ENCODE results near the gene CAPG. TPM values are rescaled to one million over a fixed set of nuclear protein-coding genes. Genes with fewer than 3 reads are reported as not detected.
A peak's percentile ranks its signal among the peaks of the same experiment; 100 is the strongest.

The CAPG gene
- total and polyA plus RNA-seq, 2 experiments from 2014 or later = 249 to 346 TPM

GRCh38 chr2:85355521-85355920, 54.6 kb downstream of the CAPG start:
- in situ Hi-C loops (cut with MboI) = no loop called here
- H2AFZ ChIP-seq = peak overlapping the region; percentile 98

GRCh38 chr2:85355073-85355410, 55.1 kb downstream of the CAPG start:
- Histone ChIP-seq H3K4me3 (peak overlapping the region; percentile 96), H4K20me1 (ENCODE audit: insufficient read depth) (no peaks in the 10 kb centered on the region), H2AFZ (peak overlapping the region; percentile 98), H3K27me3 (replicated peaks; ENCODE audit: insufficient read depth) (no peaks in the 10 kb centered on the region), H3K36me3 (ENCODE audit: low read depth) (0 out of 2 replicates have a peak, but pooled peaks cover 5% of the 10 kb centered on the region), H3F3A (ENCODE audit: insufficient read depth) (no peaks in the 10 kb centered on the region), H3K9me2 (ENCODE audit: insufficient read depth) (no peaks in the 10 kb centered on the region), H3K9me3 (ENCODE audit: low read depth) (no peaks in the 10 kb centered on the region), H3K27ac (peak overlapping the region; percentile 43), H3K4me2 (ENCODE audit: unreplicated experiment) (peak overlapping the region; percentile 86), H3K79me2 (ENCODE audit: insufficient read depth) (peaks cover 61% of the 10 kb centered on the region), H3K9ac (peak overlapping the region; percentile 90), H3K4me1 (ENCODE audit: insufficient read depth) (peaks cover 24% of the 10 kb centered on the region; the same call in 1 of the 2 replicates)
- DNase-seq = peak; percentile 34
- in situ Hi-C loops (cut with MboI) = no loop called here
- WGBS, 2 experiments (ENCODE audit: low coverage in 1 of 2, low lambda C conversion rate in 2 of 2, missing lambda C conversion rate in 2 of 2) = 1 to 2% methylated on average over 10 of the region's 10 CpGs
- no peak for TF ChIP-seq EZH2phosphoT487 (IDR thresholded peaks at IDR 0.05; ENCODE audit: insufficient read depth, low read depth)
- TF ChIP-seq EZH2 (IDR thresholded peaks at IDR 0.05; ENCODE audit: insufficient read depth, poor library complexity, severe bottlenecking) = no peak

More at GRCh38 chr2:85355521-85355920, 54.6 kb downstream of the CAPG start:
- Histone ChIP-seq H3K9me3 (ENCODE audit: low read depth) (no peaks in the 10 kb centered on the region), H3K27ac (no peak overlapping the region), H3F3A (ENCODE audit: insufficient read depth) (no peaks in the 10 kb centered on the region), H3K4me2 (ENCODE audit: unreplicated experiment) (peak overlapping the region; percentile 86), H3K36me3 (ENCODE audit: low read depth) (0 out of 2 replicates have a peak, but pooled peaks cover 5% of the 10 kb centered on the region), H3K27me3 (replicated peaks; ENCODE audit: insufficient read depth) (no peaks in the 10 kb centered on the region), H4K20me1 (ENCODE audit: insufficient read depth) (no peaks in the 10 kb centered on the region), H3K4me1 (ENCODE audit: insufficient read depth) (peaks cover 24% of the 10 kb centered on the region; the same call in 1 of the 2 replicates), H3K79me2 (ENCODE audit: insufficient read depth) (peaks cover 61% of the 10 kb centered on the region), H3K4me3 (peak overlapping the region; percentile 96), H3K9ac (peak overlapping the region; percentile 90), H3K9me2 (ENCODE audit: insufficient read depth) (no peaks in the 10 kb centered on the region)
- no peak for TF ChIP-seq EZH2phosphoT487 (IDR thresholded peaks at IDR 0.05; ENCODE audit: insufficient read depth, low read depth)
- TF ChIP-seq EZH2 (IDR thresholded peaks at IDR 0.05; ENCODE audit: insufficient read depth, poor library complexity, severe bottlenecking) = no peak
- 49 to 52% methylated on average over 3 of the region's 3 CpGs for WGBS, 2 experiments (ENCODE audit: low coverage in 1 of 2, low lambda C conversion rate in 2 of 2, missing lambda C conversion rate in 2 of 2)
- peak; percentile 36 for DNase-seq

- in situ Hi-C loops (cut with MboI) = no loop called here
- Histone ChIP-seq H3K79me2 (ENCODE audit: insufficient read depth) (peaks cover 61% of the 10 kb centered on the region), H3K4me2 (ENCODE audit: unreplicated experiment) (peak within 1 kb of the TSS; percentile 94), H3K9me3 (ENCODE audit: low read depth) (no peaks in the 10 kb centered on the region), H2AFZ (peak within 1 kb of the TSS; percentile 98), H3K4me1 (ENCODE audit: insufficient read depth) (peaks cover 24% of the 10 kb centered on the region; the same call in 1 of the 2 replicates), H3K27ac (peak within 1 kb of the TSS; percentile 57), H3K4me3 (peak within 1 kb of the TSS; percentile 96), H4K20me1 (ENCODE audit: insufficient read depth) (no peaks in the 10 kb centered on the region), H3K9me2 (ENCODE audit: insufficient read depth) (no peaks in the 10 kb centered on the region), H3F3A (ENCODE audit: insufficient read depth) (no peaks in the 10 kb centered on the region), H3K36me3 (ENCODE audit: low read depth) (0 out of 2 replicates have a peak, but pooled peaks cover 5% of the 10 kb centered on the region), H3K9ac (peak within 1 kb of the TSS; percentile 90), H3K27me3 (replicated peaks; ENCODE audit: insufficient read depth) (no peaks in the 10 kb centered on the region)
- peak; percentile 100 for DNase-seq
- TF ChIP-seq EZH2 (IDR thresholded peaks at IDR 0.05; ENCODE audit: insufficient read depth, poor library complexity, severe bottlenecking) (no peak), EZH2phosphoT487 (IDR thresholded peaks at IDR 0.05; ENCODE audit: insufficient read depth, low read depth) (no peak)
- WGBS, 2 experiments (ENCODE audit: low coverage in 1 of 2, low lambda C conversion rate in 2 of 2, missing lambda C conversion rate in 2 of 2) = 1% methylated on average over 42 of the region's 42 CpGs
Measured at GRCh38 chr2:85354286-85355072, 55.7 kb downstream of the CAPG start, which contains the start of the genes ELMOD3 and RETSAT. Gene ELMOD3 (plus strand): TSS chr2:85354769. CDS start chr2:85357199, 2,430 bp downstream. Gene RETSAT (minus strand): TSS chr2:85354528. CDS start chr2:85354507, 21 bp downstream.

GRCh38 chr2:85353876-85354285, 56.3 kb downstream of the CAPG start:
- Histone ChIP-seq H3K9me2 (ENCODE audit: insufficient read depth) (no peaks in the 10 kb centered on the region), H4K20me1 (ENCODE audit: insufficient read depth) (no peaks in the 10 kb centered on the region), H3K4me2 (ENCODE audit: unreplicated experiment) (peak overlapping the region; percentile 94), H3F3A (ENCODE audit: insufficient read depth) (no peaks in the 10 kb centered on the region), H3K79me2 (ENCODE audit: insufficient read depth) (peaks cover 60% of the 10 kb centered on the region), H3K27ac (peak overlapping the region; percentile 57), H3K9me3 (ENCODE audit: low read depth) (no peaks in the 10 kb centered on the region), H3K4me3 (peak overlapping the region; percentile 96), H3K36me3 (ENCODE audit: low read depth) (0 out of 2 replicates have a peak, but pooled peaks cover 5% of the 10 kb centered on the region), H3K4me1 (ENCODE audit: insufficient read depth) (peaks cover 24% of the 10 kb centered on the region; the same call in 1 of the 2 replicates), H2AFZ (peak overlapping the region; percentile 98), H3K9ac (peak overlapping the region; percentile 90), H3K27me3 (replicated peaks; ENCODE audit: insufficient read depth) (no peaks in the 10 kb centered on the region)
- TF ChIP-seq EZH2 (IDR thresholded peaks at IDR 0.05; ENCODE audit: insufficient read depth, poor library complexity, severe bottlenecking) (no peak), EZH2phosphoT487 (IDR thresholded peaks at IDR 0.05; ENCODE audit: insufficient read depth, low read depth) (no peak)
- DNase-seq = peak; percentile 75
- 2 to 3% methylated on average over 15 to 16 of the region's 16 CpGs for WGBS, 2 experiments (ENCODE audit: low coverage in 1 of 2, low lambda C conversion rate in 2 of 2, missing lambda C conversion rate in 2 of 2)
- in situ Hi-C loops (cut with MboI) = no loop called here

All from GM23248 (cell line).